ENCODE results near the gene CAMK1D.

GRCh38 chr10:12721334-12721733 lies 372.0 kb downstream of the CAMK1D start:
- TF ChIP-seq NFE2L2 (IDR thresholded peaks at IDR 0.05; ENCODE audit: low read depth, low read length) (no peak), USF2 (IDR thresholded peaks at IDR 0.05; ENCODE audit: low read depth, low read length) (no peak), CTCF (conservative IDR thresholded peaks at IDR 0.05; ENCODE audit: low read depth, low read length) (no peak), POLR2A (IDR thresholded peaks at IDR 0.05; ENCODE audit: low read depth, low read length) (no peak), RAD21 (IDR thresholded peaks at IDR 0.05; ENCODE audit: low read length) (no peak), MAZ (IDR thresholded peaks at IDR 0.05; ENCODE audit: borderline replicate concordance, low read depth, low read length) (no peak), SMC3 (IDR thresholded peaks at IDR 0.05; ENCODE audit: low read depth, low read length) (no peak), RCOR1 (IDR thresholded peaks at IDR 0.05; ENCODE audit: insufficient replicate concordance, low read length) (no peak), ELK1 (IDR thresholded peaks at IDR 0.05; ENCODE audit: borderline replicate concordance, low read depth, low read length) (no peak), RFX5 (IDR thresholded peaks at IDR 0.05; ENCODE audit: low read depth, low read length) (no peak), CEBPB (IDR thresholded peaks at IDR 0.05; ENCODE audit: low read depth, low read length) (no peak), BHLHE40 (IDR thresholded peaks at IDR 0.05; ENCODE audit: low read depth, low read length) (no peak), MXI1 (IDR thresholded peaks at IDR 0.05; ENCODE audit: borderline replicate concordance, low read depth, low read length) (no peak), FOS (IDR thresholded peaks at IDR 0.05; ENCODE audit: low read depth, low read length) (no peak)

All from IMR-90 (cell line).